ENCODE data around the gene GNPNAT1. TPM values are rescaled to one million over a fixed set of nuclear protein-coding genes. Genes with fewer than 3 reads are reported as not detected.
"Not testable (repeated sequence)": the region's sequence is repeated elsewhere in the genome, so short reads cannot be mapped to it uniquely, and the experiment has no call there.

Gene GNPNAT1
- total and polyA plus RNA-seq, 3 experiments from 2014 or later, result 11.2 to 36.0 (median 35.0) TPM

DNA sequence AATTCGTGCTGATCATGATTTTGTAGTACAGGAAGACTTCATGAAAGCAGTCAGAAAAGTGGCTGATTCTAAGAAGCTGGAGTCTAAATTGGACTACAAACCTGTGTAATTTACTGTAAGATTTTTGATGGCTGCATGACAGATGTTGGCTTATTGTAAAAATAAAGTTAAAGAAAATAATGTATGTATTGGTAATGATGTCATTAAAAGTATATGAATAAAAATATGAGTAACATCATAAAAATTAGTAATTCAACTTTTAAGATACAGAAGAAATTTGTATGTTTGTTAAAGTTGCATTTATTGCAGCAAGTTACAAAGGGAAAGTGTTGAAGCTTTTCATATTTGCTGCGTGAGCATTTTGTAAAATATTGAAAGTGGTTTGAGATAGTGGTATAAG is 63.9 kb downstream of the GNPNAT1 start:
- Mint-ChIP-seq H3K4me1 (peaks cover 29 to 42% (median 38%) of the 10 kb centered on the region in 3 donors), H3K36me3 (peaks cover 0 to 64% (median 11%) of the 10 kb centered on the region in 3 donors)
- not testable (repeated sequence) for H3K9me3 ChIP-seq (ENCODE audit: low read length); H3K27me3 Mint-ChIP-seq; DNase-seq; H3K4me3 ChIP-seq (ENCODE audit: low read length); H3K4me3 Mint-ChIP-seq; H3K27ac ChIP-seq (ENCODE audit: low read depth, low read length); H3K27ac Mint-ChIP-seq; H3K27me3 ChIP-seq (ENCODE audit: insufficient read depth, low read length, poor library complexity, severe bottlenecking); H3K9me3 Mint-ChIP-seq
- Histone ChIP-seq H3K36me3 (ENCODE audit: insufficient read depth, low read length) (peaks cover 25% of the 10 kb centered on the region), H3K4me1 (ENCODE audit: insufficient read depth, low read length) (peaks cover 16% of the 10 kb centered on the region)
- ChIA-PET POLR2A (interaction anchor here (1.0 kb wide), 1 partner anchor 11 kb away, joined by 3 read pairs; no protein-coding TSS in a partner anchor), CTCF (interaction anchor here (0.7 to 2.8 kb wide), 4 partner anchors 14 to 1486 kb away, joined by 3 to 13 read pairs (median 4); no protein-coding TSS in a partner anchor)

Other genes starting within 250 kb of the GNPNAT1 start
- 1 to 10 TPM; 3.8 to 4.6 TPM for gene TXNDC16, start 239.1 kb downstream of the GNPNAT1 start, total RNA-seq
- gene TXNDC16, start 239.1 kb downstream of the GNPNAT1 start, polyA plus RNA-seq, result 1.8 TPM
- gene GPR137C, start 238.8 kb downstream of the GNPNAT1 start, total RNA-seq, result under 1 TPM; 0.50 to 0.91 TPM
- not detected for gene GPR137C, start 238.8 kb downstream of the GNPNAT1 start, polyA plus RNA-seq
- gene ERO1A, start 96.0 kb downstream of the GNPNAT1 start, total RNA-seq, result 10 to 100 TPM; 87.6 to 96.6 TPM
- 47.0 TPM for gene ERO1A, start 96.0 kb downstream of the GNPNAT1 start, polyA plus RNA-seq
- gene PSMC6, start 84.4 kb downstream of the GNPNAT1 start, total RNA-seq, result 100 to 1,000 TPM; 113 to 123 TPM
- gene PSMC6, start 84.4 kb downstream of the GNPNAT1 start, polyA plus RNA-seq, result 54.3 TPM
- gene STYX, start 61.4 kb downstream of the GNPNAT1 start, total RNA-seq, result 10 to 100 TPM; 20.9 to 21.2 TPM
- 25.4 TPM for gene STYX, start 61.4 kb downstream of the GNPNAT1 start, polyA plus RNA-seq
- 1 to 10 TPM in 1 of 2 experiments, under 1 TPM in 1; 0.93 to 1.7 TPM for gene FERMT2, start 159.4 kb upstream of the GNPNAT1 start, total RNA-seq
- gene FERMT2, start 159.4 kb upstream of the GNPNAT1 start, polyA plus RNA-seq, result 0.51 TPM

Measured in CD8-positive, alpha-beta memory T cell (primary cell).